ENCODE results near the gene ACADL. TPM values are rescaled to one million over a fixed set of nuclear protein-coding genes. Genes with fewer than 3 reads are reported as not detected.

ACADL gene
- total RNA-seq (2022; extraction: Qiagen RNA extraction; ENCODE audit: low read depth), result 0.03 to 0.07 TPM (median 0.06 TPM) in 4 of 5 replicates, not detected in the other

DNA sequence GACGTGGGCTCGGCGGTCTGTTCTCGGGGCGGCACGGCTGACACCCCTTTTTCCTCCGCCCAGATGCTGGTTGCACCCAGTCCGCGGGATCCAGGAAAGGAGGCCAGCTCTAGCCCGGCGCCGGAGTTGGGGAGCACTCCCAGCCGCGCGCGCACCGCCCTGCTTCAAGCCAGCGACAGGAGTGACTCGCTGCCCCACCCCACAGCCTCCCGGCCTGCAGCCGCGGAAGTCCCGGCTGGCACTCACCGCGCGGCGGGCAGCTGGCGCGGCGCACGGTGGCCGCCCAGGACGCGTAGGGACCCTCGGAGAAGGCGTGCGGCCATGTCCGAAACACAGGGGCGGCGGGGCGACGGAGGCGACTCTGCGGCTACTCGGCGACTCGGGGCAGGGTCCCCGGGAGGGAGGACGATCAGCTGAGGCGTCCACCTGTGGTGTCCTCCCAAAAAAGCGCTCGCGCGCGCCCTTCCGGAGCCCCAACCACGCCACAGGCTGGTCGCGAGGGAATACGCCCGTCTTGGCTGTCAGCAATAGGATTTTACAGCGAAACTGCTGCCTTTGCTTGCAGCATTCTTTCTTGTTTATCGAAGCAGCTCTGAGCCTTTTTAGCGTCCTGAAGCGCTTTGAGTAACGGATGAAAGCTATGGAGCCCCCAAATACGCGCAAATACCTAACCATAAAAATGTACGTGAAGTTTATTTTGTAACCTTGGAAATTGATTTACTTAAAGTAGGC, at the start of gene ACADL:
TSS of gene ACADL (minus strand) at position 507 of the 732 bp plus-strand sequence. CDS start at position 323, 184 bp downstream.

DNA sequence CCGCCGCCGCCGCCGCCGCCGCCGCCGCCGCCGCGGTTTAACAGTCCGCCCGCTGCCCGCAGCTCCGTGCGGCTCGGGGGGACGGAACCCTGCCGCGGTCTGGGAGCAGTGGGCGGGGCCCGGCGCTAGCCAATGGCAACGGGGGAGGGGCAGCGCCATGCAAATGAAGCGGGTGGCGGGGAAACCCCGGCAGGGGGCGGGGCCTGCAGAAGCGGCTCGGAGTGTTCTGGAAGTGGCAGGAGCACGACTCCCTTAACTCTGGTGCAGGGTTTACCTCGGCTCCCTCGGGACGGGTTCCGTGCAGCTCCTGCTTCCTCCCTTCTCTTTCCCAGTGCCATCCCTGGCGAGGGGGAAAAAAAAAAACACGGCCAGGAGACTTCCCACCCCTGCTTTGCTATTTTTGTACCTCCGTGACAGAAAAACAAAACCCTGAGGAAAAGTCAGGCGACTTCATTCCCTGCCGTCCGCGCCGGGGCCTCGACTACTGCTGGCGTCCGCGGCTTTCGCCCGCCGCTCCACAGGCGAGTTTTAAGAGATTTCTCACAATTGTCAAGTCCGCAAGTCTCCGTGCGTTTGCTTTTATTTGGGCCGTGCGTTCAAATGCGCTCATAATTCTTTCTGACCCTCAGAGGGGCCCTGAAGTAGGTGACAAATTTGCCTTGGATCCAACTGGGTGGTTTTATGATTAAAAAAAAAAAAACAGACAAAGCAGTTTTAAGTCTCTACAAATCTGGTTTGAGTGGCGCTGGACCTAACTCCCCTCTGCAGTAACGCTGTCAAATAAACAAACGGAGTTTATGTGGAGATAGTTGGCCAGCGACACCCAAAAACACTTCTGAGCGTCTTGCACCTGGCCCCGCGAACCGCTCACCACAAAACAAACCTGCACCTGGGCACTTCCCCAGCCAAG, 53.7 kb downstream of the ACADL start, which contains the start of gene KANSL1L:
TSS of gene KANSL1L (minus strand) at position 101 of the 910 bp plus-strand sequence. CDS start 16,827 bp downstream, outside the sequence.

Other genes starting within 250 kb of the ACADL start
- 61.7 to 75.1 TPM (median 67.4 TPM) in 5 replicates for gene RPE, start 222.8 kb downstream of the ACADL start, total RNA-seq (2022; extraction: Qiagen RNA extraction; ENCODE audit: low read depth)
- 0.47 to 0.84 TPM (median 0.65 TPM) in 5 replicates for gene KANSL1L, start 54.0 kb downstream of the ACADL start, total RNA-seq (2022; extraction: Qiagen RNA extraction; ENCODE audit: low read depth)
- gene MYL1, start 89.7 kb upstream of the ACADL start, total RNA-seq (2022; extraction: Qiagen RNA extraction; ENCODE audit: low read depth), result not detected in 5 replicates

Data from A549 treated with CpdA at 1 μM for 4 hours (cell line).